Gastroesophageal sphincter (tissue), 3 donors: ENCODE measurements around the gene CADPS2.

Experiments
- CTCF ChIP-seq, 4 experiments: fragments of 200-600 bp in 2 of 4; fragments of 450-650 bp in 2 of 4; sonication (generic) in 1 of 4; IDR thresholded peaks; one replicate each; pipeline ENCODE4 v1.5.1; 2017 to 2019; ENCODE audit warnings: antibody characterized with exemption in 4 of 4, mild to moderate bottlenecking in 2 of 4, moderate library complexity in 2 of 4
- EP300 ChIP-seq: sonication (generic); formaldehyde crosslinking; IDR thresholded peaks from one replicate; pipeline ENCODE4 v1.6.1; 2017; ENCODE audit warnings: antibody characterized with exemption, mild to moderate bottlenecking
- POLR2A ChIP-seq, 2 donors: fragments of 450-650 bp; IDR thresholded peaks; one replicate each; pipeline ENCODE4 v1.6.1; 2017; ENCODE audit warnings: antibody characterized with exemption in 2 of 2, mild to moderate bottlenecking in 2 of 2, moderate library complexity in 1 of 2
- POLR2AphosphoS5 ChIP-seq: sonication (generic); formaldehyde crosslinking; IDR thresholded peaks from one replicate; pipeline ENCODE4 v1.6.1; 2017; ENCODE audit warnings: antibody characterized with exemption

DNA sequence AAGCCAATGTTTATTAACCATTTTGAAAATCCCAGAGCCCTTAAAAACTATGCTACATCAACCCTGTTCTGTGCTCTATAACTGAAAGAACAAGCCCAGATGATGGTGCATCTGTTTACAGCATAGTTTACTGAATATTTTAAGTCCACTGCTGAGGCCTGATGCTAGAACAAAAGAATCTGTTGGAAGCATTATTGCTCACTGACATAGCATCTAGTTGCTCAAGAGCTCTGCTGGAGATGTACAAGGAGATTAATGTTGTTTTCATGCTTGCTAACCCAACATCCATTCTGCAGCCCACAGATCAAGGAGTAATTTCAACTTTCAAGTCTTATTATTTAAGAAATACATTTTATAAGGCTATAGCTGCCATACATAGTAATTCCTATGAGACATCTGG lies 400.4 kb downstream of the CADPS2 start:
- TF ChIP-seq CTCF (IDR thresholded peaks at IDR 0.05) (no peak), EP300 (no peak), POLR2AphosphoS5 (no peak), POLR2A (IDR thresholded peaks at IDR 0.05) (no peak)
